GM21381 (cell line): ENCODE data around the gene MTMR8.

Source experiments
- ATAC-seq: cut with Tn5 transposase; IDR thresholded peaks from one replicate; pipeline ENCODE4 v1.9.1; 2021; ENCODE audit warnings: mild to moderate bottlenecking, moderate library complexity; ENCODE audit not compliant: unreplicated experiment

The MTMR8 gene

GRCh38 chrX:64313624-64314023 is 81.6 kb downstream of the MTMR8 start:
- no peak for ATAC-seq

- no peak for ATAC-seq
Observed at GRCh38 chrX:64306712-64307111, 88.5 kb downstream of the MTMR8 start.

- ATAC-seq: no peak
Observed at GRCh38 chrX:64291123-64291522, 104.1 kb downstream of the MTMR8 start.

- no peak for ATAC-seq
Observed at GRCh38 chrX:64265265-64265664, 130.0 kb downstream of the MTMR8 start.

- no peak for ATAC-seq
Observed at GRCh38 chrX:64230123-64230970, 164.9 kb downstream of the MTMR8 start, which contains the start of gene ASB12. Gene ASB12 (minus strand): TSS chrX:64230607. CDS start chrX:64225650, 4,957 bp downstream.

- no peak for ATAC-seq
Observed at GRCh38 chrX:64229154-64229553, 166.1 kb downstream of the MTMR8 start.
